Neural cell (in vitro differentiated cells): ENCODE data around the gene GTF2F1. TPM values are rescaled to one million over a fixed set of nuclear protein-coding genes. Genes with fewer than 3 reads are reported as not detected.

Experiments used
- H2AFZ ChIP-seq: fragments of 200-600, 300-800 bp; sonication (generic), shearing (Covaris generic); 2 replicates; pipeline ENCODE4 v1.6.0; 2014; ENCODE audit warnings: low read depth, mild to moderate bottlenecking, antibody characterized with exemption, low read length, moderate library complexity
- H3F3A ChIP-seq: fragments of 200-600 bp; shearing (Covaris generic); 2 replicates; pipeline ENCODE4 v1.6.1; 2016; ENCODE audit warnings: mild to moderate bottlenecking, moderate library complexity, mixed read lengths, antibody characterized with exemption, low read length; ENCODE audit not compliant: insufficient read depth, poor library complexity, severe bottlenecking
- H3K27ac ChIP-seq: fragments of 200-600, 300-800 bp; sonication (generic), shearing (Covaris generic); 2 replicates; pipeline ENCODE4 v1.5.1; 2014; ENCODE audit warnings: mild to moderate bottlenecking, low read length, moderate library complexity
- H3K27me3 ChIP-seq: fragments of 300-800, 200-600 bp; sonication (generic), shearing (Covaris generic); 2 replicates; pipeline ENCODE4 v1.6.0; 2014; ENCODE audit warnings: mild to moderate bottlenecking, low read depth, low read length, moderate library complexity; ENCODE audit not compliant: insufficient read depth
- H3K36me3 ChIP-seq: fragments of 300-800, 200-600 bp; sonication (generic), shearing (Covaris generic); 2 replicates; pipeline ENCODE4 v1.5.1; 2014; ENCODE audit warnings: mild to moderate bottlenecking, antibody characterized with exemption, low read length, moderate library complexity; ENCODE audit not compliant: insufficient read depth
- H3K4me2 ChIP-seq: fragments of 300-800, 200-600 bp; sonication (generic), shearing (Covaris generic); 2 replicates; pipeline ENCODE4 v1.6.0; 2014; ENCODE audit warnings: mild to moderate bottlenecking, low read length
- H3K4me3 ChIP-seq: fragments of 300-800, 200-600 bp; sonication (generic), shearing (Covaris generic); 2 replicates; pipeline ENCODE4 v1.5.1; 2014; ENCODE audit warnings: mild to moderate bottlenecking, low read length, moderate library complexity
- H3K79me2 ChIP-seq: fragments of 200-600 bp; shearing (Covaris generic); replicated peaks from 2 replicates; pipeline ENCODE4 v1.6.0; 2014; ENCODE audit warnings: mild to moderate bottlenecking, low read length, moderate library complexity; ENCODE audit not compliant: insufficient read depth
- H3K9ac ChIP-seq: fragments of 300-800, 200-600 bp; sonication (generic), shearing (Covaris generic); 2 replicates; pipeline ENCODE4 v1.6.1; 2016; ENCODE audit warnings: mild to moderate bottlenecking, low read length, mixed read lengths
- H3K9me2 ChIP-seq: fragments of 200-600 bp; shearing (Covaris generic); 2 replicates; pipeline ENCODE4 v1.6.1; 2016; ENCODE audit warnings: mild to moderate bottlenecking, low read length, mixed read lengths; ENCODE audit not compliant: insufficient read depth
- H3K9me3 ChIP-seq: fragments of 200-600, 300-800 bp; sonication (generic), shearing (Covaris generic); 2 replicates; pipeline ENCODE4 v1.6.1; 2016; ENCODE audit warnings: mild to moderate bottlenecking, mixed run types, low read length, moderate library complexity, mixed read lengths
- H4K20me1 ChIP-seq: fragments of 200-600 bp; shearing (Covaris generic); 2 replicates; pipeline ENCODE4 v1.6.1; 2016; ENCODE audit warnings: mild to moderate bottlenecking, mixed run types; ENCODE audit not compliant: insufficient read depth
- EP300 ChIP-seq: fragments of 450-650 bp; conservative IDR thresholded peaks from 2 replicates; pipeline ENCODE4 v1.6.1; 2014; ENCODE audit warnings: antibody characterized with exemption, mild to moderate bottlenecking, moderate library complexity; ENCODE audit not compliant: poor library complexity, severe bottlenecking
- EZH2 ChIP-seq: fragments of 200-600, 300-800 bp; shearing (Covaris generic), sonication (generic); IDR thresholded peaks from 2 replicates; pipeline ENCODE4 v1.6.1; 2014; ENCODE audit warnings: antibody characterized with exemption, low read length, borderline replicate concordance, mild to moderate bottlenecking; ENCODE audit not compliant: insufficient read depth, poor library complexity, severe bottlenecking
- MXI1 ChIP-seq: fragments of 450-650 bp; conservative IDR thresholded peaks from 2 replicates; pipeline ENCODE4 v1.6.1; 2014; ENCODE audit warnings: antibody characterized with exemption, mild to moderate bottlenecking; ENCODE audit not compliant: poor library complexity, severe bottlenecking
- POLR2AphosphoS5 ChIP-seq: IDR thresholded peaks from 2 replicates; pipeline ENCODE4 v1.6.1; 2012
- RAD21 ChIP-seq: fragments of 450-650 bp; conservative IDR thresholded peaks from 2 replicates; pipeline ENCODE4 v1.6.1; 2014; ENCODE audit warnings: antibody characterized with exemption, mild to moderate bottlenecking, moderate library complexity
- SMC3 ChIP-seq: fragments of 450-650 bp; conservative IDR thresholded peaks from 2 replicates; pipeline ENCODE4 v1.6.1; 2014; ENCODE audit warnings: antibody characterized with exemption, mild to moderate bottlenecking, moderate library complexity; ENCODE audit not compliant: poor library complexity
- TAF1 ChIP-seq: IDR thresholded peaks from 2 replicates; pipeline ENCODE4 v1.6.1; 2012; ENCODE audit warnings: low read depth
- polyA plus RNA-seq: library from polyadenylated mRNA; depleted of rRNA; stranded (reverse); fragments of >200 nt; gene quantifications from 2 replicates; pipeline ENCODE4 v1.2.3, GENCODE V29; 2014
- TF ChIP-seq, protein P1 (sequence below): fragments of 450-650 bp; IDR thresholded peaks from 2 replicates; pipeline ENCODE4 v1.5.1; 2014; ENCODE audit warnings: antibody characterized with exemption, mild to moderate bottlenecking, moderate library complexity; ENCODE audit not compliant: poor library complexity, severe bottlenecking
- TF ChIP-seq, protein P2 (sequence below): IDR thresholded peaks from 2 replicates; pipeline ENCODE4 v1.6.1; 2012; ENCODE audit warnings: borderline replicate concordance

GTF2F1 gene
- polyA plus RNA-seq, 1 donor from 2014 or later, result 53.9 TPM

DNA sequence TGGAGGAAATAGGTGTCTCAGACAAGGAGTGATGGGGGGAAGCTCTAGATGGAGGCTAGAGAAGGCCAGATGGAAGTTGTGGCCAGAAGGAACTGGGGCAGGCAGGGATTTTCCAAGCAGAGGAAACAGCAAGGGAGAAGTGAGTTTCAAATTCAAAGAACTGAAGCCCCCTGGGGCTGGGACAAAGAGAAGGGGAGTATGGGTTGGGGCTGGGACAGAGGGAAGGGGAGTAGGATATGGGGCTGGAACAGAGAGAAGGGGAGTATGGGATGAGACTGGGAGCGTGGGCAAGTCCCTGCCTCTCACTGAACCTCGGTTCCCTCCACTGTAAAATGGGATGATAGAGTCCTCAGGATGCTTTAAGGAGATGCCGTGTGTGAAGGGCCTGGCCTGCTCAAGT lies 1.9 kb upstream of the GTF2F1 start:
- H2AFZ ChIP-seq, result no peak overlapping the region
- H3K9me2 ChIP-seq, result no peaks in the 10 kb centered on the region
- no peak overlapping the region for H3K4me2 ChIP-seq
- no peak overlapping the region for H3K4me3 ChIP-seq
- H3K36me3 ChIP-seq, result peaks cover 3% of the 10 kb centered on the region
- H3K9ac ChIP-seq, result no peak overlapping the region
- TF ChIP-seq TAF1 (no peak), SMC3 (no peak), RAD21 (no peak)
- TF ChIP-seq, protein P1, sequence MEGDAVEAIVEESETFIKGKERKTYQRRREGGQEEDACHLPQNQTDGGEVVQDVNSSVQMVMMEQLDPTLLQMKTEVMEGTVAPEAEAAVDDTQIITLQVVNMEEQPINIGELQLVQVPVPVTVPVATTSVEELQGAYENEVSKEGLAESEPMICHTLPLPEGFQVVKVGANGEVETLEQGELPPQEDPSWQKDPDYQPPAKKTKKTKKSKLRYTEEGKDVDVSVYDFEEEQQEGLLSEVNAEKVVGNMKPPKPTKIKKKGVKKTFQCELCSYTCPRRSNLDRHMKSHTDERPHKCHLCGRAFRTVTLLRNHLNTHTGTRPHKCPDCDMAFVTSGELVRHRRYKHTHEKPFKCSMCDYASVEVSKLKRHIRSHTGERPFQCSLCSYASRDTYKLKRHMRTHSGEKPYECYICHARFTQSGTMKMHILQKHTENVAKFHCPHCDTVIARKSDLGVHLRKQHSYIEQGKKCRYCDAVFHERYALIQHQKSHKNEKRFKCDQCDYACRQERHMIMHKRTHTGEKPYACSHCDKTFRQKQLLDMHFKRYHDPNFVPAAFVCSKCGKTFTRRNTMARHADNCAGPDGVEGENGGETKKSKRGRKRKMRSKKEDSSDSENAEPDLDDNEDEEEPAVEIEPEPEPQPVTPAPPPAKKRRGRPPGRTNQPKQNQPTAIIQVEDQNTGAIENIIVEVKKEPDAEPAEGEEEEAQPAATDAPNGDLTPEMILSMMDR, result no peak
- TF ChIP-seq, protein P2, sequence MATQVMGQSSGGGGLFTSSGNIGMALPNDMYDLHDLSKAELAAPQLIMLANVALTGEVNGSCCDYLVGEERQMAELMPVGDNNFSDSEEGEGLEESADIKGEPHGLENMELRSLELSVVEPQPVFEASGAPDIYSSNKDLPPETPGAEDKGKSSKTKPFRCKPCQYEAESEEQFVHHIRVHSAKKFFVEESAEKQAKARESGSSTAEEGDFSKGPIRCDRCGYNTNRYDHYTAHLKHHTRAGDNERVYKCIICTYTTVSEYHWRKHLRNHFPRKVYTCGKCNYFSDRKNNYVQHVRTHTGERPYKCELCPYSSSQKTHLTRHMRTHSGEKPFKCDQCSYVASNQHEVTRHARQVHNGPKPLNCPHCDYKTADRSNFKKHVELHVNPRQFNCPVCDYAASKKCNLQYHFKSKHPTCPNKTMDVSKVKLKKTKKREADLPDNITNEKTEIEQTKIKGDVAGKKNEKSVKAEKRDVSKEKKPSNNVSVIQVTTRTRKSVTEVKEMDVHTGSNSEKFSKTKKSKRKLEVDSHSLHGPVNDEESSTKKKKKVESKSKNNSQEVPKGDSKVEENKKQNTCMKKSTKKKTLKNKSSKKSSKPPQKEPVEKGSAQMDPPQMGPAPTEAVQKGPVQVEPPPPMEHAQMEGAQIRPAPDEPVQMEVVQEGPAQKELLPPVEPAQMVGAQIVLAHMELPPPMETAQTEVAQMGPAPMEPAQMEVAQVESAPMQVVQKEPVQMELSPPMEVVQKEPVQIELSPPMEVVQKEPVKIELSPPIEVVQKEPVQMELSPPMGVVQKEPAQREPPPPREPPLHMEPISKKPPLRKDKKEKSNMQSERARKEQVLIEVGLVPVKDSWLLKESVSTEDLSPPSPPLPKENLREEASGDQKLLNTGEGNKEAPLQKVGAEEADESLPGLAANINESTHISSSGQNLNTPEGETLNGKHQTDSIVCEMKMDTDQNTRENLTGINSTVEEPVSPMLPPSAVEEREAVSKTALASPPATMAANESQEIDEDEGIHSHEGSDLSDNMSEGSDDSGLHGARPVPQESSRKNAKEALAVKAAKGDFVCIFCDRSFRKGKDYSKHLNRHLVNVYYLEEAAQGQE, result no peak
- H4K20me1 ChIP-seq, result no peaks in the 10 kb centered on the region
- peak overlapping the region; percentile 99 for H3K27ac ChIP-seq
- peaks cover 20% of the 10 kb centered on the region for H3K79me2 ChIP-seq
- H3F3A ChIP-seq, result no peaks in the 10 kb centered on the region
- no peaks in the 10 kb centered on the region for H3K9me3 ChIP-seq
- no peaks in the 10 kb centered on the region for H3K27me3 ChIP-seq

DNA sequence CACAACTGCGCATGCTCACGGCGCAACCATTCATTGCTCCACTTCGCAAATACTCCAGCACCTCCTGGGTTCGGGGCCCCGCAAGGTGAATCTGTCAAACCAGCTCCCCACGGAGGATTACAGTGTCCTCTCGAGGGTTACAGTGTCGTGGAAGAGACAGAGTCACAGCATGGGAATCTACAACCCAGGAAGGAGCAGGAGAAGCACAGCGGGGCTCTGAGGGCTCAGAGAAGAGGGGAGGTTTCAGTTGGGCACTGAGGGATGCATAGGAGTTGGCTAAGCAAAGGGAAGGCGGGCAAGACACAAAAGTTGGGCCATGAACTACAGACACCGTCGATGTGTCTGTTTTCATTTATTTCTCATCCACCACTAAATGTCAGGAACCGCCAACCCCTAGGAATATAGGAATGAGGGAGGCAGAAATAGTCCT lies 1.0 kb upstream of the GTF2F1 start:
- Histone ChIP-seq H4K20me1 (no peaks in the 10 kb centered on the region), H3K4me3 (peak overlapping the region; percentile 77), H3K9me3 (no peaks in the 10 kb centered on the region), H3K27me3 (no peaks in the 10 kb centered on the region), H3K27ac (peak overlapping the region; percentile 99), H2AFZ (peak overlapping the region; percentile 81), H3K9me2 (no peaks in the 10 kb centered on the region), H3K9ac (peak overlapping the region; percentile 97), H3K36me3 (peaks cover 3% of the 10 kb centered on the region), H3K4me2 (peak overlapping the region; percentile 68), H3F3A (no peaks in the 10 kb centered on the region), H3K79me2 (peaks cover 20% of the 10 kb centered on the region)
- TF ChIP-seq POLR2AphosphoS5 (no peak), EP300 (no peak), SMC3 (peak; percentile 38), RAD21 (no peak), MXI1 (no peak), EZH2 (no peak), TAF1 (peak; percentile 70)
- TF ChIP-seq, protein P2, result peak; percentile 61
- TF ChIP-seq, protein P1, result no peak
